Neural progenitor cell (in vitro differentiated cells): ENCODE measurements around the gene PYDC2. TPM values are rescaled to one million over a fixed set of nuclear protein-coding genes. Genes with fewer than 3 reads are reported as not detected.

ENCODE experiments used
- DNase-seq: peaks from one replicate; pipeline ENCODE4 v3.0.0-alpha.2; 2016; ENCODE audit warnings: low spot score
- H2AFZ ChIP-seq: fragments of 200-600 bp; sonication (generic); replicated peaks from 2 replicates; pipeline ENCODE4 v1.6.1; 2016; ENCODE audit warnings: antibody characterized with exemption
- H3F3A ChIP-seq: fragments of 200-600 bp; sonication (generic); 2 replicates; pipeline ENCODE4 v1.6.1; 2016; ENCODE audit warnings: antibody characterized with exemption, low read depth
- H3K27ac ChIP-seq: fragments of 200-600 bp; sonication (generic); 2 replicates; pipeline ENCODE4 v1.5.1; 2016; ENCODE audit warnings: mild to moderate bottlenecking
- H3K27me3 ChIP-seq: fragments of 200-600 bp; sonication (generic); 2 replicates; pipeline ENCODE4 v1.6.1; 2016; ENCODE audit warnings: mild to moderate bottlenecking, moderate library complexity
- H3K36me3 ChIP-seq: fragments of 200-600 bp; sonication (generic); 2 replicates; pipeline ENCODE4 v1.5.1; 2016
- H3K4me1 ChIP-seq: fragments of 200-600 bp; sonication (generic); 2 replicates; pipeline ENCODE4 v1.6.1; 2016; ENCODE audit warnings: mixed run types
- H3K4me2 ChIP-seq: fragments of 200-600 bp; sonication (generic); 2 replicates; pipeline ENCODE4 v1.6.1; 2016
- H3K4me3 ChIP-seq: fragments of 200-600 bp; sonication (generic); 2 replicates; pipeline ENCODE4 v1.5.1; 2016
- H3K79me2 ChIP-seq: fragments of 200-600 bp; sonication (generic); 2 replicates; pipeline ENCODE4 v1.6.1; 2016; ENCODE audit warnings: low read depth
- H3K9ac ChIP-seq: fragments of 200-600 bp; sonication (generic); 2 replicates; pipeline ENCODE4 v1.6.1; 2016
- H3K9me3 ChIP-seq: fragments of 200-600 bp; sonication (generic); 2 replicates; pipeline ENCODE4 v1.5.1; 2016; ENCODE audit warnings: low read depth
- H4K20me1 ChIP-seq: fragments of 200-600 bp; sonication (generic); 2 replicates; pipeline ENCODE4 v1.6.1; 2016; ENCODE audit warnings: low read depth
- H3K27ac Mint-ChIP-seq: 3 replicates; pipeline ENCODE4 v1.8.0; 2021; ENCODE audit warnings: mixed read lengths
- H3K27me3 Mint-ChIP-seq: 2 replicates; pipeline ENCODE4 v1.8.0; 2022; ENCODE audit warnings: low read depth, mild to moderate bottlenecking, inconsistent platforms, moderate library complexity, mixed read lengths; ENCODE audit not compliant: insufficient read depth
- H3K36me3 Mint-ChIP-seq: 3 replicates; pipeline ENCODE4 v1.8.0; 2021; ENCODE audit warnings: mixed read lengths
- H3K4me1 Mint-ChIP-seq: 3 replicates; pipeline ENCODE4 v1.8.0; 2021; ENCODE audit warnings: mixed read lengths
- H3K4me3 Mint-ChIP-seq: 3 replicates; pipeline ENCODE4 v1.8.0; 2021; ENCODE audit warnings: mild to moderate bottlenecking, moderate library complexity, mixed read lengths
- H3K9me3 Mint-ChIP-seq: 3 replicates; pipeline ENCODE4 v1.8.0; 2020; ENCODE audit warnings: mixed read lengths
- EZH2 ChIP-seq: fragments of 200-600 bp; sonication (generic); IDR thresholded peaks from 2 replicates; pipeline ENCODE4 v1.6.1; 2017; ENCODE audit warnings: antibody characterized with exemption, mild to moderate bottlenecking, moderate library complexity
- EZH2phosphoT487 ChIP-seq: fragments of 200-600 bp; sonication (generic); IDR thresholded peaks from 2 replicates; pipeline ENCODE4 v1.6.1; 2017; ENCODE audit warnings: antibody characterized with exemption
- small RNA-seq: library from RNA; depleted of rRNA; stranded (forward); fragments of <200 nt; gene quantifications from one replicate; pipeline ENCODE3, GENCODE V24; 2015
- total RNA-seq: library from RNA; depleted of rRNA; stranded (reverse); fragments of >200 nt; gene quantifications from 2 replicates; pipeline ENCODE4 v1.2.3, GENCODE V29; 2015; ENCODE audit warnings: low replicate concordance
- TF ChIP-seq, protein P1 (sequence below): fragments of 200-600 bp; sonication (generic); IDR thresholded peaks from 2 replicates; pipeline ENCODE4 v1.5.1; 2017; ENCODE audit warnings: antibody characterized with exemption, mild to moderate bottlenecking

Gene PYDC2
- total RNA-seq, 1 donor from 2014 or later, result not detected

DNA sequence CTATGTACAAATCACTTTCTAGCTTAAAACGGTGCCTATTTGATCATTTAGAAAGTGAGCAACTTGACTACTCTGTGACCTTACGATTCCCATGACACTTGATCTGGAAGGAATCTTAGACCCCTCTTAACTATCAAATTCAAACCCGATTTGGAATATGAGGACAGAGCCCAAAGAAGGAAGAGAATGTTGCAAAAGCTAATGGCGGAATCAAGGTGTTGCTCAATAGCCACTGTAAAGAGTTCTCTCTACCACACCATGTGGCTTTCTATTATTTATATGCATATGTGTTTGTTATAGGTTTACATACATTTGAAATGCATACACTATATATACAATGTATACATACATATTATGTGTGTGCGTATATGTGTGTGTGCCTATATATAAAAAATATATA is 39.9 kb downstream of the PYDC2 start:
- Mint-ChIP-seq H3K4me3 (no peak overlapping the region), H3K36me3 (no peaks in the 10 kb centered on the region), H3K4me1 (peaks cover 8% of the 10 kb centered on the region), H3K9me3 (peaks cover 5% of the 10 kb centered on the region), H3K27me3 (no peaks in the 10 kb centered on the region), H3K27ac (no peak overlapping the region)
- Histone ChIP-seq H3F3A (no peaks in the 10 kb centered on the region), H3K4me2 (no peak overlapping the region), H3K79me2 (no peaks in the 10 kb centered on the region), H3K36me3 (no peaks in the 10 kb centered on the region), H3K9me3 (no peaks in the 10 kb centered on the region), H3K9ac (no peak overlapping the region), H3K4me3 (no peak overlapping the region), H3K27me3 (no peaks in the 10 kb centered on the region), H3K4me1 (peaks cover 9% of the 10 kb centered on the region), H2AFZ (no peak overlapping the region), H4K20me1 (no peaks in the 10 kb centered on the region), H3K27ac (no peak overlapping the region)
- no peak for DNase-seq
- TF ChIP-seq, protein P1, sequence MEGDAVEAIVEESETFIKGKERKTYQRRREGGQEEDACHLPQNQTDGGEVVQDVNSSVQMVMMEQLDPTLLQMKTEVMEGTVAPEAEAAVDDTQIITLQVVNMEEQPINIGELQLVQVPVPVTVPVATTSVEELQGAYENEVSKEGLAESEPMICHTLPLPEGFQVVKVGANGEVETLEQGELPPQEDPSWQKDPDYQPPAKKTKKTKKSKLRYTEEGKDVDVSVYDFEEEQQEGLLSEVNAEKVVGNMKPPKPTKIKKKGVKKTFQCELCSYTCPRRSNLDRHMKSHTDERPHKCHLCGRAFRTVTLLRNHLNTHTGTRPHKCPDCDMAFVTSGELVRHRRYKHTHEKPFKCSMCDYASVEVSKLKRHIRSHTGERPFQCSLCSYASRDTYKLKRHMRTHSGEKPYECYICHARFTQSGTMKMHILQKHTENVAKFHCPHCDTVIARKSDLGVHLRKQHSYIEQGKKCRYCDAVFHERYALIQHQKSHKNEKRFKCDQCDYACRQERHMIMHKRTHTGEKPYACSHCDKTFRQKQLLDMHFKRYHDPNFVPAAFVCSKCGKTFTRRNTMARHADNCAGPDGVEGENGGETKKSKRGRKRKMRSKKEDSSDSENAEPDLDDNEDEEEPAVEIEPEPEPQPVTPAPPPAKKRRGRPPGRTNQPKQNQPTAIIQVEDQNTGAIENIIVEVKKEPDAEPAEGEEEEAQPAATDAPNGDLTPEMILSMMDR, result no peak
- no peak for TF ChIP-seq EZH2phosphoT487
- no peak for TF ChIP-seq EZH2

- no peaks in the 10 kb centered on the region for H3K36me3 ChIP-seq
- peaks cover 5% of the 10 kb centered on the region for H3K9me3 Mint-ChIP-seq
- H3K4me2 ChIP-seq, result no peak overlapping the region
- no peak overlapping the region for H3K4me3 ChIP-seq
- no peaks in the 10 kb centered on the region for H3K79me2 ChIP-seq
- peak overlapping the region; percentile 2 for H2AFZ ChIP-seq
- no peaks in the 10 kb centered on the region for H3K36me3 Mint-ChIP-seq
- H3K4me1 Mint-ChIP-seq, result peaks cover 8% of the 10 kb centered on the region
- no peaks in the 10 kb centered on the region for H3K27me3 ChIP-seq
- H3K9ac ChIP-seq, result no peak overlapping the region
- H3K27ac Mint-ChIP-seq, result no peak overlapping the region
- H3K4me3 Mint-ChIP-seq, result no peak overlapping the region
- peaks cover 9% of the 10 kb centered on the region for H3K4me1 ChIP-seq
- H3K27me3 Mint-ChIP-seq, result no peaks in the 10 kb centered on the region
- H3K27ac ChIP-seq, result no peak overlapping the region
- DNase-seq, result peak; percentile 15
- no peaks in the 10 kb centered on the region for H3K9me3 ChIP-seq
- H3F3A ChIP-seq, result no peaks in the 10 kb centered on the region
- TF ChIP-seq, protein P1, result peak; percentile 61
- TF ChIP-seq EZH2phosphoT487, result no peak
- H4K20me1 ChIP-seq, result no peaks in the 10 kb centered on the region
Observed at GRCh38 chr3:191502583-191502982, 41.6 kb downstream of the PYDC2 start.

DNA sequence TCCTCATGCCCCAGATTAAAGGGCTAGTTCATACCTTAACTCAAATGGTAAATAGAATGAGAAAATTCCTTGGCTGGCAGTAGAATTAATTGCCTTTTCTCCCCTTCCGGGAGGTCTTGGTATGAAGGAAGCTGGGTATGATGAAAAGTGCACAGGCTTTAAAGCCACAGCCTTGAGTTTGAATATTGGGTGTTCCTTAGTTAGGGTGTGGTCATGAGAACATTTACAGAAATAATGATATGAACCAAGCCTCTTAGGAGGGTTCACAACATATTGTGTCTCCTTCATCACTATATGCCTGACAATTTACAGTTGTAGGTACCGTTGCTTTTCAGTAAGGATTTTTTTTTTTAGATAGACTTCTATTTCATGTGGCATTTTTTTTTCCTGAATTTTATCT is 48.1 kb downstream of the PYDC2 start:
- no peak overlapping the region for H3K4me2 ChIP-seq
- TF ChIP-seq EZH2 (no peak), EZH2phosphoT487 (no peak)
- TF ChIP-seq, protein P1, result no peak
- H3F3A ChIP-seq, result no peaks in the 10 kb centered on the region
- H2AFZ ChIP-seq, result no peak overlapping the region
- Mint-ChIP-seq H3K36me3 (no peaks in the 10 kb centered on the region), H3K9me3 (peaks cover 2% of the 10 kb centered on the region), H3K4me1 (no peaks in the 10 kb centered on the region), H3K27ac (no peak overlapping the region), H3K27me3 (peaks cover 2% of the 10 kb centered on the region), H3K4me3 (no peak overlapping the region)
- H3K4me3 ChIP-seq, result no peak overlapping the region
- H3K36me3 ChIP-seq, result no peaks in the 10 kb centered on the region
- H3K9me3 ChIP-seq, result no peaks in the 10 kb centered on the region
- no peak overlapping the region for H3K9ac ChIP-seq
- H3K27ac ChIP-seq, result no peak overlapping the region
- H3K79me2 ChIP-seq, result no peaks in the 10 kb centered on the region
- no peaks in the 10 kb centered on the region for H4K20me1 ChIP-seq
- no peak for DNase-seq
- H3K4me1 ChIP-seq, result no peaks in the 10 kb centered on the region
- H3K27me3 ChIP-seq, result no peaks in the 10 kb centered on the region

Small RNA genes within 50 kb of the gene (small RNA-seq; reads per million reads assigned to genes)
- not detected for gene PYDC2

Other genes with a start within 250 kb of the PYDC2 start
- gene CCDC50, start 131.8 kb upstream of the PYDC2 start, total RNA-seq, result 51.2 and 56.7 TPM in 2 replicates
- gene UTS2B, start 130.6 kb upstream of the PYDC2 start, total RNA-seq, result not detected in 2 replicates